Stimulated activated CD4-positive, alpha-beta T cell treated with anti-CD3 and anti-CD28 coated beads, Interleukin-2, amount 100 ng/mL, for 24 hours (primary cell): Measurements from ENCODE around the gene GFAP.
A peak's percentile ranks its signal among the peaks of the same experiment; 100 is the strongest.
"Not testable (repeated sequence)": the region's sequence is repeated elsewhere in the genome, so short reads cannot be mapped to it uniquely, and the experiment has no call there.

Experiments used
- DNase-seq, 2 donors: peaks; one replicate each; pipeline ENCODE4 v3.0.0-alpha.2; 2020

The GFAP gene

GRCh38 chr17:44915321-44915726, at the start of gene GFAP:
Gene GFAP (minus strand): TSS chr17:44915500. CDS start chr17:44915486, 14 bp downstream.
- no peak for DNase-seq

GRCh38 chr17:44961921-44962350, 46.6 kb upstream of the GFAP start:
- no peak for DNase-seq

GRCh38 chr17:44960691-44961090, 45.4 kb upstream of the GFAP start:
- no peak for DNase-seq

- DNase-seq, result no peak
Measured at GRCh38 chr17:44959821-44960531, 44.7 kb upstream of the GFAP start.

- no peak for DNase-seq
Measured at GRCh38 chr17:44956998-44957981, 42.0 kb upstream of the GFAP start.

GRCh38 chr17:44955674-44956425, 40.5 kb upstream of the GFAP start:
- DNase-seq, result no peak

GRCh38 chr17:44952946-44953475, 37.7 kb upstream of the GFAP start:
- DNase-seq, result no peak

- DNase-seq, result no peak
Measured at GRCh38 chr17:44948315-44948795, 33.1 kb upstream of the GFAP start.

- DNase-seq, result peak; percentile 87 to 93
Measured at GRCh38 chr17:44947461-44948314, 32.4 kb upstream of the GFAP start, which contains the start of gene KIF18B. Gene KIF18B (minus strand): TSS chr17:44947773. CDS start chr17:44936344, 11,429 bp downstream.

- DNase-seq, result not testable (repeated sequence)
Measured at GRCh38 chr17:44945652-44946051, 30.4 kb upstream of the GFAP start.

GRCh38 chr17:44942456-44942855, 27.2 kb upstream of the GFAP start:
- no peak for DNase-seq

- DNase-seq, result no peak
Measured at GRCh38 chr17:44941712-44942331, 26.5 kb upstream of the GFAP start.

- no peak for DNase-seq
Measured at GRCh38 chr17:44940768-44941167, 25.5 kb upstream of the GFAP start.

- no peak for DNase-seq
Measured at GRCh38 chr17:44940317-44940716, 25.0 kb upstream of the GFAP start.

- DNase-seq, result no peak
Measured at GRCh38 chr17:44935116-44935515, 19.8 kb upstream of the GFAP start.

- no peak for DNase-seq
Measured at GRCh38 chr17:44934745-44935105, 19.4 kb upstream of the GFAP start.

GRCh38 chr17:44933824-44934744, 18.8 kb upstream of the GFAP start:
- no peak for DNase-seq

- DNase-seq, result no peak
Measured at GRCh38 chr17:44932787-44933097, 17.4 kb upstream of the GFAP start.

- no peak for DNase-seq
Measured at GRCh38 chr17:44932096-44932786, 16.9 kb upstream of the GFAP start.

GRCh38 chr17:44931376-44931775, 16.1 kb upstream of the GFAP start:
- DNase-seq, result no peak
